Measurements from ENCODE around the gene LIMS4.
"Not testable (repeated sequence)": the region's sequence is repeated elsewhere in the genome, so short reads cannot be mapped to it uniquely, and the experiment has no call there.

GRCh38 chr2:110424421-110424820 is 48.2 kb downstream of the LIMS4 start:
- TF ChIP-seq EZH2 (optimal IDR thresholded peaks at IDR 0.05; ENCODE audit: low read depth, low read length); CTCF (IDR thresholded peaks at IDR 0.05; ENCODE audit: low read length): not testable (repeated sequence)

Data from MM.1S (cell line).